ENCODE data around the gene GGTLC2. TPM values are rescaled to one million over a fixed set of nuclear protein-coding genes. Genes with fewer than 3 reads are reported as not detected.
A peak's percentile ranks its signal among the peaks of the same experiment; 100 is the strongest.
"Not testable (repeated sequence)": the region's sequence is repeated elsewhere in the genome, so short reads cannot be mapped to it uniquely, and the experiment has no call there.

The GGTLC2 gene
- total RNA-seq, 2 donors from 2014 or later, result not detected

DNA sequence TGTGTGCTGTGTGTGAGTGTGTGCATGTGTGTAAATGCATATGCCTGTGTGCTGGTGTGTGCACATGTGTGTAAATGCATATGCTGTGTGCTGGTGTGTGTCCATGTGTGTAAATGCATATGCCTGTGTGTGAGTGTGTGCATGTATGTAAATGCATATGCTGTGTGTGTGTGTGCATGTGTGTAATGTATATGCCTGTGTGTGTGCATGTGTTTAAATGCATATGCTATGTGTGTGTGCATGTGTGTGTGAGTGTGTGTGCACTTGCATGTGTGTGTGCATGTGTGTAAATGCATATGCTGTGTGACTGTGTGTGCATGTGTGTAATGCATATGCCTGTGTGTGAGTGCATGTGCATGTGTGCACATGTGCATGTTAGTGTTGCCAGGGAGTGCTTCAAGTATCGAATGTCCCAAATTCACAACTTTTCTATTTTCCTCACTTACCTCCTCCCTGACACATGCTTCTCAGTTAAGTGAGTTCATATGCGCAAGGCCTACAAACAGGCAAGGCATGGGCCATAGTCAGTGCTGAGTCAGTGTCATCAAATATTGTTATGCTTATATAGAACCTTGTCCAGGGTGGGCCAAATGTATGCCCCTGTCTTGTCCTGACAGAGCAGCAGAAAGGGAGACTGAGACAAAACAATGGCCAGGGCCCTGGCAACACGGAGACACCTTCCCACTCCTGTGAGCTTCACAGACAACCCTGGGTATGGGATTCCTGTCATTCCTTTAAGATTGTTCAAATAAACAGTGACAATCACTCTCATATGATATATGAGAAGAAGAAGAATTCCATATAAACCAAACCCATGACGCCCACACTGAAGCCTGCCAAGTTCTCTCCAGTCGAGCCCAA lies 38.6 kb downstream of the GGTLC2 start:
- ATAC-seq (replicated peaks in 1 of 2) (no peak), DNase-seq (no peak)
- Mint-ChIP-seq H3K36me3 (ENCODE audit: insufficient read depth in 2 of 2) (no peaks in the 10 kb centered on the region), H3K4me1 (ENCODE audit: low read depth) (no peaks in the 10 kb centered on the region), H3K9me3 (no peaks in the 10 kb centered on the region), H3K4me3 (no peak overlapping the region), H3K27ac (no peak overlapping the region), H3K27me3 (ENCODE audit: low read depth) (no peaks in the 10 kb centered on the region)

- H3K4me3 Mint-ChIP-seq, result no peak overlapping the region
- no peak for DNase-seq
Observed at GRCh38 chr22:22683668-22684361, 39.4 kb downstream of the GGTLC2 start.

DNA sequence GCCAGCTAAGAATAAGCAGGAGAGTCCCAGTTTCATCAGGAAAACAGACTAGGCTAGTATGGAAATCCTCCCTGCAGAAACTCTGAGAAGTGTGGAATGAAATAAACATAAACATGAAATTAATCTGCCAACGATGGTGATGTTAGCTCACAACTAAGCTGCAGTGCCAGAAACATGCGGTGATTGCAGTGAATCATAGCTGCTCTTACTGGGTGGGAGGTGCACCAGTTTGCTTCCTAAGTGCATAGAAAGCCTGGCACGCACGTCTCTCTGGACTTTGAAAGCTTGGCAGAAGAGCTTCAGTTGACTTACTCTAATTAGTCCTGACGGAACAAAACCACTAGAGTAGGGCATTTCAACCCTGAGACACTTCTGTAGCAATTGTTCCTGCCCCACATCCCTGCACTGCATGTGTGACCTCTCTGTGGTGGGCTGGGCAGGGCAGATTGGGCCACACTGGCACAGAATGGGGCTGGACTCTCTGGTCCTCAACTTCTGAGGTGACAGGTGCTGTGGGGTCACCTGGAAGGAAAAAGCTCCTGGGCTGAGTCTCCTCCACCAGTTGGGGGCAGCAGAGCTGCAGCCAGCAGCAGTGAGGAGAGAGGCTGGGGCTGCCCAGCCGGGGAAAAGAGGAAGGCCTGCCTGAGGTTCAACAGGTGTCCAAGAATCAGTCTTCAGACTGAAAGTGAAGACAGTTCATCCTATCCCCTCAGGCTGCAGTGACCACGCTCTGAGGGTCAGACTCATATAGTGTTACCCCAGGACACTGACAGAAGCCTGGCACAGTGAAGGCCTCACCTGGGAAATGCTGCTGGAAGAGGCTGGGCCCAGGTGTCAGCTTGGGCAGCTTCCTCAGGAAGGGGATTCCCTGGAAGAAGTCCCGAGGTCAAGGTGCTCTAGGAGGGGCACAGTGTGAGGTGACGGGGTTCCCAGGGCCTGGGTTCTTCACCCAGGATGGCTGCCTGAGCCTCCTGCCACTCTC lies 40.5 kb downstream of the GGTLC2 start:
- no peak overlapping the region for H3K27ac Mint-ChIP-seq
- DNase-seq, result peak; percentile 8 to 16

More at GRCh38 chr22:22683668-22684361, 39.4 kb downstream of the GGTLC2 start:
- ATAC-seq (replicated peaks in 1 of 2), result no peak
- Mint-ChIP-seq H3K27me3 (ENCODE audit: low read depth) (no peaks in the 10 kb centered on the region), H3K36me3 (ENCODE audit: insufficient read depth in 2 of 2) (no peaks in the 10 kb centered on the region), H3K27ac (no peak overlapping the region), H3K9me3 (no peaks in the 10 kb centered on the region), H3K4me1 (ENCODE audit: low read depth) (no peaks in the 10 kb centered on the region)

DNA sequence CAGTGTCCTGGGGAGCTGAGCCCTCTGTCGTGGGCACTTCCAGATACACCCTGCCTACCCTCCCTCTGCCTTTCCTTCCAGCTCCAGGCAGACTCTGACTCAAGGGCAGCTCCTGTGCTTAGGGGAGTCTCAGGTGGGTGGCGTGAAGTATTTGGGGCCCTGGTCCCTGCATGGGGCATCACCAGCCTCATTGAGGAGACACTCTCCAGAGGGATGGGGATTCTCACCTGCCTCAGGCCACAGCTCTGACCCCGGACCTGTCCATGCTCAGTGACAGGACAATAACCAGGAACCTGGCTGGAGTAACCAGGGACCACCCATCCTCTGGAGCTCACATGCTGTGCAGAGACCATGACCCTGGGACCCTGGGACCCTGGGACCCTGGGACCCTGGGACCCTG lies 41.2 kb downstream of the GGTLC2 start:
- ATAC-seq (replicated peaks in 1 of 2), result no peak
- H3K27ac Mint-ChIP-seq, result no peak overlapping the region

More for the DNA sequence above, 40.5 kb downstream of the GGTLC2 start:
- Mint-ChIP-seq H3K27me3 (ENCODE audit: low read depth) (no peaks in the 10 kb centered on the region), H3K4me1 (ENCODE audit: low read depth) (no peaks in the 10 kb centered on the region), H3K36me3 (ENCODE audit: insufficient read depth in 2 of 2) (no peaks in the 10 kb centered on the region), H3K4me3 (no peak overlapping the region), H3K9me3 (no peaks in the 10 kb centered on the region)
- ATAC-seq (replicated peaks in 1 of 2), result peak; percentile 36 to 37

GRCh38 chr22:22686202-22687115 lies 42.0 kb downstream of the GGTLC2 start:
- ATAC-seq (replicated peaks in 1 of 2); H3K27ac Mint-ChIP-seq; H3K9me3 Mint-ChIP-seq; DNase-seq; H3K4me3 Mint-ChIP-seq; H3K27me3 Mint-ChIP-seq (ENCODE audit: low read depth); H3K36me3 Mint-ChIP-seq (ENCODE audit: insufficient read depth in 2 of 2); H3K4me1 Mint-ChIP-seq (ENCODE audit: low read depth): not testable (repeated sequence)

More for the DNA sequence above, 41.2 kb downstream of the GGTLC2 start:
- Mint-ChIP-seq H3K9me3 (no peaks in the 10 kb centered on the region), H3K4me1 (ENCODE audit: low read depth) (no peaks in the 10 kb centered on the region), H3K27me3 (ENCODE audit: low read depth) (no peaks in the 10 kb centered on the region), H3K36me3 (ENCODE audit: insufficient read depth in 2 of 2) (no peaks in the 10 kb centered on the region), H3K4me3 (no peak overlapping the region)
- DNase-seq, result no peak

- H3K27ac Mint-ChIP-seq, result no peak overlapping the region
- DNase-seq (peak; percentile 17 to 24), ATAC-seq (replicated peaks in 1 of 2) (peak in 1 of 2 donors; percentile 51)
- no peaks in the 10 kb centered on the region for H3K36me3 Mint-ChIP-seq (ENCODE audit: insufficient read depth in 2 of 2)
- H3K4me3 Mint-ChIP-seq, result no peak overlapping the region
- no peaks in the 10 kb centered on the region for H3K27me3 Mint-ChIP-seq (ENCODE audit: low read depth)
- H3K4me1 Mint-ChIP-seq (ENCODE audit: low read depth), result no peaks in the 10 kb centered on the region
- no peaks in the 10 kb centered on the region for H3K9me3 Mint-ChIP-seq
Observed at GRCh38 chr22:22687638-22688500, 43.5 kb downstream of the GGTLC2 start.

GRCh38 chr22:22689621-22690345 lies 45.4 kb downstream of the GGTLC2 start:
- ATAC-seq (replicated peaks in 1 of 2) (no peak), DNase-seq (no peak)
- no peak overlapping the region for H3K27ac Mint-ChIP-seq
- H3K9me3 Mint-ChIP-seq, result no peaks in the 10 kb centered on the region
- H3K27me3 Mint-ChIP-seq (ENCODE audit: low read depth), result no peaks in the 10 kb centered on the region
- H3K36me3 Mint-ChIP-seq (ENCODE audit: insufficient read depth in 2 of 2), result no peaks in the 10 kb centered on the region
- no peaks in the 10 kb centered on the region for H3K4me1 Mint-ChIP-seq (ENCODE audit: low read depth)
- H3K4me3 Mint-ChIP-seq, result no peak overlapping the region

DNA sequence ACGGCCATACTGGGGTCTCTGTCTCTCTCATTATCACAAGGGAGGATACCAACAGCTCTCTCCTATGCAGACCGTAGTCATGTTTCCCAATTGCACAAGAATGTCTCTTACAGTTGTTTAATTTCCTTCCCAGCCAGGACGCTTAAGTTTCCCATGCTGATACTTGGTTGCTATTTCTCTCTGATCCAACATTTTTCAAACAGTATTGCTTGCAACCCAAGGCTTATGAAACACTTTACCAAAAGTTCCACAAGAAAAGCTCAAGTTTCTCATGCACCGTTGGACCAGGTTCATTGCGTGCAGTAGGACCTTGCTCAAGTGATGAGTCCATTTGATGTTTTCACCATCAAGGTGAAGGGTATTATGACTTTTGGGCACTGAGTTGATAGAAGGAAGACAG lies 46.6 kb downstream of the GGTLC2 start:
- H3K27me3 Mint-ChIP-seq (ENCODE audit: low read depth), result no peaks in the 10 kb centered on the region

GRCh38 chr22:22691716-22692701 lies 47.6 kb downstream of the GGTLC2 start:
- no peaks in the 10 kb centered on the region for H3K36me3 Mint-ChIP-seq (ENCODE audit: insufficient read depth in 2 of 2)
- no peak overlapping the region for H3K27ac Mint-ChIP-seq
- H3K27me3 Mint-ChIP-seq (ENCODE audit: low read depth), result no peaks in the 10 kb centered on the region
- no peak for ATAC-seq (replicated peaks in 1 of 2)
- no peak for DNase-seq
- H3K4me1 Mint-ChIP-seq (ENCODE audit: low read depth), result no peaks in the 10 kb centered on the region
- H3K9me3 Mint-ChIP-seq, result no peaks in the 10 kb centered on the region
- H3K4me3 Mint-ChIP-seq, result no peak overlapping the region

More for the DNA sequence above, 46.6 kb downstream of the GGTLC2 start:
- no peaks in the 10 kb centered on the region for H3K36me3 Mint-ChIP-seq (ENCODE audit: insufficient read depth in 2 of 2)
- H3K27ac Mint-ChIP-seq, result no peak overlapping the region
- H3K9me3 Mint-ChIP-seq, result no peaks in the 10 kb centered on the region
- no peaks in the 10 kb centered on the region for H3K4me1 Mint-ChIP-seq (ENCODE audit: low read depth)
- ATAC-seq (replicated peaks in 1 of 2) (no peak), DNase-seq (no peak)
- no peak overlapping the region for H3K4me3 Mint-ChIP-seq

Measured in activated T-cell treated with anti-CD3 and anti-CD28 coated beads, Interleukin-2, amount 50 U/mL, for 72 hours (primary cell).